WTC11 (cell line): ENCODE data around the gene IRS2. TPM values are rescaled to one million over a fixed set of nuclear protein-coding genes. Genes with fewer than 3 reads are reported as not detected.

Source experiments
- ATAC-seq: fragments of 200-7000 bp; cut with Tn5 transposase; 2 replicates; pipeline ENCODE4 v1.10.0; 2021; ENCODE audit warnings: mild to moderate bottlenecking, moderate library complexity
- CTCF ChIA-PET: fragments of 300-600 bp; sonication (Branson Sonifier 250); formaldehyde crosslinking; loops from one replicate; lab custom pipeline; 2021; ENCODE audit warnings: antibody characterized with exemption; lab: Charles Lee
- POLR2A ChIA-PET: fragments of 350-600 bp; sonication (Branson Sonifier 250); formaldehyde crosslinking; loops from one replicate; lab custom pipeline; 2021; ENCODE audit warnings: antibody characterized with exemption; lab: Charles Lee
- DNase-seq: peaks from one replicate; pipeline ENCODE4 v3.0.0; 2021; ENCODE audit warnings: low spot score
- H3K27ac Mint-ChIP-seq: 2 replicates; pipeline ENCODE4 v1.8.0; 2021; ENCODE audit warnings: mixed read lengths
- H3K27me3 Mint-ChIP-seq: 2 replicates; pipeline ENCODE4 v1.8.0; 2021; ENCODE audit warnings: low read depth, mild to moderate bottlenecking, moderate library complexity, mixed read lengths
- H3K36me3 Mint-ChIP-seq: 2 replicates; pipeline ENCODE4 v1.8.0; 2021; ENCODE audit warnings: mixed read lengths
- H3K4me1 Mint-ChIP-seq: 2 replicates; pipeline ENCODE4 v1.8.0; 2022; ENCODE audit warnings: mixed read lengths
- H3K4me3 Mint-ChIP-seq: 2 replicates; pipeline ENCODE4 v1.8.0; 2021; ENCODE audit warnings: mild to moderate bottlenecking, moderate library complexity, mixed read lengths
- H3K9me3 Mint-ChIP-seq: 2 replicates; pipeline ENCODE4 v1.8.0; 2021; ENCODE audit warnings: mixed read lengths
- ATF2 ChIP-seq: sonication (generic); formaldehyde crosslinking; IDR thresholded peaks from 2 replicates; pipeline ENCODE4 v1.8.1; 2022; ENCODE audit warnings: low read depth, missing genetic modification reagents, borderline replicate concordance
- EMX1 ChIP-seq: fragments of 250-450 bp; sonication (Bioruptor Pico); IDR thresholded peaks from 2 replicates; pipeline ENCODE4 v1.8.0; 2021; ENCODE audit warnings: mild to moderate bottlenecking
- FOXP4 ChIP-seq: sonication (generic); formaldehyde crosslinking; IDR thresholded peaks from 2 replicates; pipeline ENCODE4 v1.8.0; 2022; ENCODE audit warnings: mild to moderate bottlenecking, missing genetic modification reagents
- GTF2I ChIP-seq: fragments of 250-450 bp; sonication (Bioruptor Pico); conservative IDR thresholded peaks from 2 replicates; pipeline ENCODE4 v1.4.0; 2021; ENCODE audit warnings: mild to moderate bottlenecking
- HMGXB4 ChIP-seq: sonication (generic); formaldehyde crosslinking; IDR thresholded peaks from 2 replicates; pipeline ENCODE4 v1.8.1; 2023; ENCODE audit warnings: mild to moderate bottlenecking, moderate library complexity, missing genetic modification reagents
- MXD4 ChIP-seq: fragments of 250-450 bp; sonication (Bioruptor Pico); IDR thresholded peaks from 2 replicates; pipeline ENCODE4 v1.8.0; 2021; ENCODE audit warnings: mild to moderate bottlenecking, moderate library complexity, borderline replicate concordance
- PRRX2 ChIP-seq: fragments of 250-450 bp; sonication (Bioruptor Pico); IDR thresholded peaks from 2 replicates; pipeline ENCODE4 v1.8.0; 2021; ENCODE audit warnings: mild to moderate bottlenecking
- RELA ChIP-seq: sonication (generic); formaldehyde crosslinking; IDR thresholded peaks from 2 replicates; pipeline ENCODE4 v1.8.1; 2022; ENCODE audit warnings: missing genetic modification reagents, mild to moderate bottlenecking, borderline replicate concordance
- SP1 ChIP-seq: sonication (generic); formaldehyde crosslinking; conservative IDR thresholded peaks from 2 replicates; pipeline ENCODE4 v1.8.1; 2022; ENCODE audit warnings: missing genetic modification reagents
- ZBTB21 ChIP-seq: sonication (generic); formaldehyde crosslinking; IDR thresholded peaks from 2 replicates; pipeline ENCODE4 v1.8.1; 2023; ENCODE audit warnings: mild to moderate bottlenecking, missing genetic modification reagents, borderline replicate concordance
- ZNF121 ChIP-seq: sonication (generic); formaldehyde crosslinking; IDR thresholded peaks from 2 replicates; pipeline ENCODE4 v1.8.0; 2023; ENCODE audit warnings: missing genetic modification reagents
- ZNF281 ChIP-seq: sonication (generic); formaldehyde crosslinking; IDR thresholded peaks from 2 replicates; pipeline ENCODE4 v1.8.0; 2023; ENCODE audit warnings: mild to moderate bottlenecking, missing genetic modification reagents
- ZNF425 ChIP-seq: fragments of 250-450 bp; sonication (Bioruptor Pico); conservative IDR thresholded peaks from 2 replicates; pipeline ENCODE4 v1.9.0; 2021; ENCODE audit warnings: mild to moderate bottlenecking
- total RNA-seq: library from RNA; stranded (reverse); gene quantifications from 3 replicates; pipeline ENCODE4 v1.2.3, GENCODE V29; 2021
- TF ChIP-seq, protein P1 (sequence below): fragments of 250-450 bp; sonication (Bioruptor Pico); IDR thresholded peaks from 2 replicates; pipeline ENCODE4 v1.9.0; 2021; ENCODE audit warnings: mild to moderate bottlenecking
- TF ChIP-seq, protein P2 (sequence below): sonication (generic); formaldehyde crosslinking; IDR thresholded peaks from 2 replicates; pipeline ENCODE4 v1.8.1; 2022; ENCODE audit warnings: mild to moderate bottlenecking, moderate library complexity, missing genetic modification reagents
- TF ChIP-seq, protein P3 (sequence below): sonication (generic); formaldehyde crosslinking; IDR thresholded peaks from 2 replicates; pipeline ENCODE4 v1.8.0; 2022; ENCODE audit warnings: mild to moderate bottlenecking, missing genetic modification reagents
- TF ChIP-seq, protein P4 (sequence below): sonication (generic); formaldehyde crosslinking; IDR thresholded peaks from 2 replicates; pipeline ENCODE4 v1.8.1; 2023; ENCODE audit warnings: mild to moderate bottlenecking, missing genetic modification reagents

IRS2 gene
- total RNA-seq, 1 experiment from 2014 or later = 20.5 TPM

GRCh38 chr13:109787135-109787954, 962 bp upstream of the IRS2 start:
- Mint-ChIP-seq H3K36me3 (no peaks in the 10 kb centered on the region; the same call in 1 of the 2 replicates), H3K27ac (no peak overlapping the region), H3K4me3 (peak overlapping the region; percentile 74), H3K9me3 (no peaks in the 10 kb centered on the region), H3K27me3 (no peaks in the 10 kb centered on the region; the same call in 1 of the 2 replicates), H3K4me1 (peaks cover 16% of the 10 kb centered on the region)
- peak; percentile 63 for DNase-seq
- ChIA-PET CTCF (interaction anchor here (0.7 to 1.1 kb wide), 2 partner anchors 430 to 826 kb away, joined by 3 to 4 read pairs; no protein-coding TSS in a partner anchor), POLR2A (interaction anchor here (1.1 kb wide), 1 partner anchor 273 kb away, joined by 3 read pairs; no protein-coding TSS in a partner anchor)
- ATAC-seq = peak; percentile 2
- TF ChIP-seq ZNF281 (CRISPR knock-in tag) = no peak
- TF ChIP-seq, protein P1, sequence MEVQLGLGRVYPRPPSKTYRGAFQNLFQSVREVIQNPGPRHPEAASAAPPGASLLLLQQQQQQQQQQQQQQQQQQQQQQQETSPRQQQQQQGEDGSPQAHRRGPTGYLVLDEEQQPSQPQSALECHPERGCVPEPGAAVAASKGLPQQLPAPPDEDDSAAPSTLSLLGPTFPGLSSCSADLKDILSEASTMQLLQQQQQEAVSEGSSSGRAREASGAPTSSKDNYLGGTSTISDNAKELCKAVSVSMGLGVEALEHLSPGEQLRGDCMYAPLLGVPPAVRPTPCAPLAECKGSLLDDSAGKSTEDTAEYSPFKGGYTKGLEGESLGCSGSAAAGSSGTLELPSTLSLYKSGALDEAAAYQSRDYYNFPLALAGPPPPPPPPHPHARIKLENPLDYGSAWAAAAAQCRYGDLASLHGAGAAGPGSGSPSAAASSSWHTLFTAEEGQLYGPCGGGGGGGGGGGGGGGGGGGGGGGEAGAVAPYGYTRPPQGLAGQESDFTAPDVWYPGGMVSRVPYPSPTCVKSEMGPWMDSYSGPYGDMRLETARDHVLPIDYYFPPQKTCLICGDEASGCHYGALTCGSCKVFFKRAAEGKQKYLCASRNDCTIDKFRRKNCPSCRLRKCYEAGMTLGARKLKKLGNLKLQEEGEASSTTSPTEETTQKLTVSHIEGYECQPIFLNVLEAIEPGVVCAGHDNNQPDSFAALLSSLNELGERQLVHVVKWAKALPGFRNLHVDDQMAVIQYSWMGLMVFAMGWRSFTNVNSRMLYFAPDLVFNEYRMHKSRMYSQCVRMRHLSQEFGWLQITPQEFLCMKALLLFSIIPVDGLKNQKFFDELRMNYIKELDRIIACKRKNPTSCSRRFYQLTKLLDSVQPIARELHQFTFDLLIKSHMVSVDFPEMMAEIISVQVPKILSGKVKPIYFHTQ (CRISPR knock-in tag) = no peak
- no peak for TF ChIP-seq GTF2I
- no peak for TF ChIP-seq EMX1 (CRISPR knock-in tag)
- no peak for TF ChIP-seq MXD4
- no peak for TF ChIP-seq ZBTB21
- TF ChIP-seq RELA (CRISPR knock-in tag) = no peak
- TF ChIP-seq, protein P2, sequence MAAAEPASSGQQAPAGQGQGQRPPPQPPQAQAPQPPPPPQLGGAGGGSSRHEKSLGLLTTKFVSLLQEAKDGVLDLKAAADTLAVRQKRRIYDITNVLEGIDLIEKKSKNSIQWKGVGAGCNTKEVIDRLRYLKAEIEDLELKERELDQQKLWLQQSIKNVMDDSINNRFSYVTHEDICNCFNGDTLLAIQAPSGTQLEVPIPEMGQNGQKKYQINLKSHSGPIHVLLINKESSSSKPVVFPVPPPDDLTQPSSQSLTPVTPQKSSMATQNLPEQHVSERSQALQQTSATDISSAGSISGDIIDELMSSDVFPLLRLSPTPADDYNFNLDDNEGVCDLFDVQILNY = peak; percentile 38; the same call in 1 of the 2 replicates
- TF ChIP-seq ZNF425 (CRISPR knock-in tag) = no peak
- TF ChIP-seq ATF2 (CRISPR knock-in tag) = no peak
- 0 out of 2 replicates have a peak, but pooled peaks have one; percentile 67 for TF ChIP-seq HMGXB4
- no peak for TF ChIP-seq SP1 (CRISPR knock-in tag)
- TF ChIP-seq PRRX2 (CRISPR knock-in tag) = no peak
- no peak for TF ChIP-seq ZNF121
- TF ChIP-seq FOXP4 = peak; percentile 60; the same call in 1 of the 2 replicates
- TF ChIP-seq, protein P3, sequence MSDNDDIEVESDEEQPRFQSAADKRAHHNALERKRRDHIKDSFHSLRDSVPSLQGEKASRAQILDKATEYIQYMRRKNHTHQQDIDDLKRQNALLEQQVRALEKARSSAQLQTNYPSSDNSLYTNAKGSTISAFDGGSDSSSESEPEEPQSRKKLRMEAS (CRISPR knock-in tag) = peak; percentile 17; the same call in 1 of the 2 replicates
- TF ChIP-seq, protein P4, sequence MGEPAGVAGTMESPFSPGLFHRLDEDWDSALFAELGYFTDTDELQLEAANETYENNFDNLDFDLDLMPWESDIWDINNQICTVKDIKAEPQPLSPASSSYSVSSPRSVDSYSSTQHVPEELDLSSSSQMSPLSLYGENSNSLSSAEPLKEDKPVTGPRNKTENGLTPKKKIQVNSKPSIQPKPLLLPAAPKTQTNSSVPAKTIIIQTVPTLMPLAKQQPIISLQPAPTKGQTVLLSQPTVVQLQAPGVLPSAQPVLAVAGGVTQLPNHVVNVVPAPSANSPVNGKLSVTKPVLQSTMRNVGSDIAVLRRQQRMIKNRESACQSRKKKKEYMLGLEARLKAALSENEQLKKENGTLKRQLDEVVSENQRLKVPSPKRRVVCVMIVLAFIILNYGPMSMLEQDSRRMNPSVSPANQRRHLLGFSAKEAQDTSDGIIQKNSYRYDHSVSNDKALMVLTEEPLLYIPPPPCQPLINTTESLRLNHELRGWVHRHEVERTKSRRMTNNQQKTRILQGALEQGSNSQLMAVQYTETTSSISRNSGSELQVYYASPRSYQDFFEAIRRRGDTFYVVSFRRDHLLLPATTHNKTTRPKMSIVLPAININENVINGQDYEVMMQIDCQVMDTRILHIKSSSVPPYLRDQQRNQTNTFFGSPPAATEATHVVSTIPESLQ = no peak
